ENCODE measurements around the gene SLC2A3. TPM values are rescaled to one million over a fixed set of nuclear protein-coding genes. Genes with fewer than 3 reads are reported as not detected.

The SLC2A3 gene
- total and polyA plus RNA-seq, 2 of the 13 experiments (the other 11 are each of a cell fraction or from before 2014, with no cell fraction given): 39.3 to 580 TPM

DNA sequence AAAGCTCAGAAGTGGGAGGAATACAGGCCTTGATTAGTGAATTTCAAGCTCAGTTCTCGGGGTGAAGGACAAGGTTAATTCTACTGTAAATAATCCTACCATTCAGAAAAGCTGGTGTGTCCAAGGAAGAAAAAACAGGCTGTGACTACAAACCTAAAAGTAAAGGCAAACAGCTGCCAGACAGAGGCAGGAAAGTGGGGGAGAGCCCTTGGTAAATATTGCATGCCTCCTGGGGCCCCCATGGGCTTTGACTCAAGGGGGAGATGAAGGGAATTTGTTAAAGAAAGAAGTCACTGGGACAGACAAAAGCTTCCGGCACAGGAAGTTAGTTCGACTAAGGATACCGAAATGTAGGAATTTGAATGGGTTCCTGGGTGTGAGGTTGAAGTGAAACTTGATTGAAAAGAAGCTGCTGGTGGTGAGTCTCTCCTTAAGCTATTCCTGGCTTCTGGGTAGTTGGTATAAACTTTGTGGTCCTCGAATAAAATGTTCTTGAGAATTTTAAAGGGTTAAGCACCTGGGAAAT lies 30.3 kb downstream of the SLC2A3 start (continued):
- TF ChIP-seq ZNF629 (CRISPR knock-in tag; conservative IDR thresholded peaks at IDR 0.05) (0 out of 2 replicates have a peak, but pooled peaks have one; percentile 7), NCOR1 (IDR thresholded peaks at IDR 0.05; ENCODE audit: borderline replicate concordance, low read length) (0 out of 2 replicates have a peak, but pooled peaks have one; percentile 37), ZNF615 (CRISPR knock-in tag; IDR thresholded peaks at IDR 0.05; ENCODE audit: borderline replicate concordance) (0 out of 2 replicates have a peak, but pooled peaks have one; percentile 44), DPF2 (CRISPR knock-in tag; IDR thresholded peaks at IDR 0.05; ENCODE audit: borderline replicate concordance, low read depth) (peak; percentile 39; the same call in 1 of the 2 replicates), SOX13 (IDR thresholded peaks at IDR 0.05) (peak; percentile 42), SOX13 (CRISPR knock-in tag; conservative IDR thresholded peaks at IDR 0.05 in 1 of 2, IDR thresholded peaks at IDR 0.05 in 1 of 2) (peak in 1 of 2 experiments; percentile 79; a peak in 2 of 4 replicates), TEAD3 (CRISPR knock-in tag; optimal IDR thresholded peaks at IDR 0.05; ENCODE audit: borderline replicate concordance) (peak; percentile 16), SAP130 (CRISPR knock-in tag; IDR thresholded peaks at IDR 0.05; ENCODE audit: low read depth) (peak; percentile 38; the same call in 1 of the 2 replicates), GATAD1 (CRISPR knock-in tag; IDR thresholded peaks at IDR 0.05) (0 out of 2 replicates have a peak, but pooled peaks have one; percentile 23), SOX5 (CRISPR knock-in tag; IDR thresholded peaks at IDR 0.05; ENCODE audit: borderline replicate concordance) (peak; percentile 68; the same call in 1 of the 2 replicates)
- TF ChIP-seq, protein P1, sequence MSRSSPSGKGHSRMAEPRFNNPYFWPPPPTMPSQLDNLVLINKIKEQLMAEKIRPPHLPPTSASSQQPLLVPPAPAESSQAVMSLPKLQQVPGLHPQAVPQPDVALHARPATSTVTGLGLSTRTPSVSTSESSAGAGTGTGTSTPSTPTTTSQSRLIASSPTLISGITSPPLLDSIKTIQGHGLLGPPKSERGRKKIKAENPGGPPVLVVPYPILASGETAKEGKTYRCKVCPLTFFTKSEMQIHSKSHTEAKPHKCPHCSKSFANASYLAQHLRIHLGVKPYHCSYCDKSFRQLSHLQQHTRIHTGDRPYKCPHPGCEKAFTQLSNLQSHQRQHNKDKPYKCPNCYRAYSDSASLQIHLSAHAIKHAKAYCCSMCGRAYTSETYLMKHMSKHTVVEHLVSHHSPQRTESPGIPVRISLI (CRISPR knock-in tag; IDR thresholded peaks at IDR 0.05; ENCODE audit: borderline replicate concordance): peak; percentile 82

DNA sequence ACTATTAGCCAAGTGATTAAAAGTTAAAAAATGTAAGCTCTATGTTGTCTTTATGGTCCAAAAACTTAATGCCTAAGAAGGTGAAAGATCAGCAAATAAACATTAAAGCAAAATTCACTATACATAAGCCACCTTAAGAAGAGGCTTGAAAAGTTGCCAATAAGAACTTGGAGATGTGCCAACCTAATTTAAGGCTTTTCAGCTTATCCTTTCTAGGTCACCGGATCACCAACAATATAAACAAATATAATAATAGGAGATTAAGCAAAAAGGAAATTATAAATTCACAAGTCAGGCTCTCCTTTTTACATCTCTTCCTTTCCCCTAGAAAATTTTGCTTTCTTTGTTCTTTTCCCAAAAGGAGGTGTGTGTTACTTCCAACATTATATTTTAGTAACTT lies 30.9 kb downstream of the SLC2A3 start:
- intact Hi-C loops (cut with micrococcal nuclease; ENCODE audit: unreplicated experiment) (no loop called here), in situ Hi-C loops (cut with HindIII; ENCODE audit: extremely low pct_ligation_motif_present, low pct_unique_long_range_greater_than_20kb) (no loop called here)
- WGBS (ENCODE audit: low lambda C conversion rate): 6% methylated on average over 1 of the region's 1 CpG
- Histone ChIP-seq H2AFZ (ENCODE audit: low read length) (no peak overlapping the region), H3K9me3 (ENCODE audit: low read length) (no peaks in the 10 kb centered on the region), H3K4me1 (ENCODE audit: insufficient read depth, low read length) (peaks cover 48% of the 10 kb centered on the region), H3K4me2 (ENCODE audit: low read depth, low read length) (peak overlapping the region; percentile 47), H3K9ac (ENCODE audit: insufficient read depth, low read depth, low read length) (peak overlapping the region; percentile 26; the same call in 1 of the 2 replicates), H4K20me1 (ENCODE audit: insufficient read depth, low read length) (no peaks in the 10 kb centered on the region), H3K4me3 (replicated peaks in 1 of 3; ENCODE audit: insufficient read depth in 1 of 3, low read depth in 2 of 3, low read length in 3 of 3) (peak overlapping the region in 1 of 3 experiments; percentile 11; a peak in 1 of 6 replicates), H3K79me2 (ENCODE audit: insufficient read depth, low read length) (no peaks in the 10 kb centered on the region), H3K27ac (ENCODE audit: extremely low read length, insufficient read depth, low read length) (peak overlapping the region; percentile 78), H3K27me3 (ENCODE audit: control insufficient read depth in 1 of 2, insufficient read depth in 2 of 2, low read length in 2 of 2) (no peaks in the 10 kb centered on the region), H3K36me3 (replicated peaks in 1 of 2; ENCODE audit: control insufficient read depth in 1 of 2, insufficient read depth in 2 of 2, low read length in 2 of 2) (no peaks in the 10 kb centered on the region)
- CTCF ChIA-PET (ENCODE audit: low intra/inter-chr PET ratio, low total read pairs): no interaction called here
- no peak for DNase-seq (ENCODE audit: low spot score)
- TSS peak; percentile 55 for BruUV-seq (replicated peaks)
- FAIRE-seq: no peak
- ATAC-seq: no peak
- TF ChIP-seq, protein P2, sequence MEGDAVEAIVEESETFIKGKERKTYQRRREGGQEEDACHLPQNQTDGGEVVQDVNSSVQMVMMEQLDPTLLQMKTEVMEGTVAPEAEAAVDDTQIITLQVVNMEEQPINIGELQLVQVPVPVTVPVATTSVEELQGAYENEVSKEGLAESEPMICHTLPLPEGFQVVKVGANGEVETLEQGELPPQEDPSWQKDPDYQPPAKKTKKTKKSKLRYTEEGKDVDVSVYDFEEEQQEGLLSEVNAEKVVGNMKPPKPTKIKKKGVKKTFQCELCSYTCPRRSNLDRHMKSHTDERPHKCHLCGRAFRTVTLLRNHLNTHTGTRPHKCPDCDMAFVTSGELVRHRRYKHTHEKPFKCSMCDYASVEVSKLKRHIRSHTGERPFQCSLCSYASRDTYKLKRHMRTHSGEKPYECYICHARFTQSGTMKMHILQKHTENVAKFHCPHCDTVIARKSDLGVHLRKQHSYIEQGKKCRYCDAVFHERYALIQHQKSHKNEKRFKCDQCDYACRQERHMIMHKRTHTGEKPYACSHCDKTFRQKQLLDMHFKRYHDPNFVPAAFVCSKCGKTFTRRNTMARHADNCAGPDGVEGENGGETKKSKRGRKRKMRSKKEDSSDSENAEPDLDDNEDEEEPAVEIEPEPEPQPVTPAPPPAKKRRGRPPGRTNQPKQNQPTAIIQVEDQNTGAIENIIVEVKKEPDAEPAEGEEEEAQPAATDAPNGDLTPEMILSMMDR (CRISPR knock-in tag; IDR thresholded peaks at IDR 0.05): no peak
- no peak for TF ChIP-seq ZFY (CRISPR knock-in tag; IDR thresholded peaks at IDR 0.05)
- no peak for TF ChIP-seq ZNF790 (CRISPR knock-in tag; IDR thresholded peaks at IDR 0.05; ENCODE audit: borderline replicate concordance)
- TF ChIP-seq ZFP1 (CRISPR knock-in tag; IDR thresholded peaks at IDR 0.05): no peak
- TF ChIP-seq GATAD2A (CRISPR knock-in tag; IDR thresholded peaks at IDR 0.05): no peak
- TF ChIP-seq ZNF230 (CRISPR knock-in tag; IDR thresholded peaks at IDR 0.05): no peak
- POLR2A ChIA-PET: interaction anchor here (1.0 to 4.8 kb wide), 3 partner anchors 14 to 108 kb away, joined by 3 to 58 read pairs (median 7); no protein-coding TSS in a partner anchor
